ENCODE results near the gene CKMT2. TPM values are rescaled to one million over a fixed set of nuclear protein-coding genes. Genes with fewer than 3 reads are reported as not detected.

Gene CKMT2
- total RNA-seq = 1.3 TPM

DNA sequence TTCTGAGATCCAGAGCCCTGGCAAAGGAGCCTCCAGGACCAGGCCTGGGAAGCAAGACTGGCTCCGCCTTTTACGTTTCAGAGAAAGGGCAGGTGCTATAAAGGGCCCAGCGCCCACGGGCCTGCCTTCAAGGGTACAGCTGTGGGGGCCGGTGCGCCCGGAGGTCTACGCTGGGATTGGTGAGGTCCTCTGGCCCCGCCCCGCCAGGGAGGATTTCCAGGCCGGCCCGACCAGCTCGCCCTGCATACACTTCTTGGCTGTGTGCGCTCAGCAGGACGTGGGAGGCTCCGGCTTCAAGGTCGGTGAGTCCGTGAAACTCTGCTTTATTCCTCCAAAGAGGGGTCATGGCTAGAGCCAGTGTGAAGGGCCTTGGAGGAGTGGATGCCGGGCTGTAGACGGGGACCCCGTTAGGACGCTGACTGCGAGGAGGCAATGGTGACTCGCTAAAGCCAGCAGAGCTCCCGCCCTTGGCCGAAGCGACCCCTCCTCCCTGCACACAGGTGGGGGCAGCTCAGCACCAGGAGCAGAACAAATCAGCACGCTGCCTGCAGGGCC is at the start of gene CKMT2:
Gene CKMT2 (plus strand): TSS at position 243 of the 555 bp plus-strand sequence. CDS start 17,811 bp downstream, outside the sequence.

DNA sequence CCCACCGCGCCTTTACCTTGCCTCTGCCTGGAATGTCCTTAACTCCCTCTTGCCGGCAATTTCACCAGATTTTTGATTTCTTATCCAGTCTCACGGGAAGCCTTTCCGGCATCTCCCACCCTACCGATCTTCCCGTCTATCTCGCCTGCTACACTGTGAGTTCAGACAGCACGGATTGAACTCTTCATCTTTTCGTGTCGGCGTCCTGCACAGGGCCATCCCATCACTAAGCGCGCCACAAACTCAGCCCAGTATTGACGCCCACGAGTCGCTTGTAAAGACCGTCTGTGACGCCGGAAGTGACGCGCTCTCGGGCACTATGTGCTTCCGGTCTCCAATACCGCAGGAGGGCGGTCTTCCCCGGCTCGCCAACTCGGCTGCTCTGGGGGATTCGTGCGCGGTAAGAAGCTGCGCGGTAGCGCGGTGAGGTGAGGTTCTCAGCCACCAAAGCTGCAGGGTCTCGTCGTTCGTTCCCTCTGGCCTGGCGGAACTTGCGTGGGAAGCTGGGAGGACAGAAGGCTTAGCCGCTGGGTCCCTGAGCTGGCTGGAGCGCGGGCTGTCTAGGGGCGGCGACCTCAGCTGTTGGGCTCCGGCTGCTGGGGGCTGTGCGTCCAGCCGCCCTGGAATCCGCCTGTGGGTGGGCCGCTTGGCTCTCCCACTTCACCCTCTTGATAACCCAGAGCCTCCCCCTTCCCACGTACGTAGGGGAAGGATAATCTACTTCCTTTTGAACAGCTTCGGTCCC is 68.3 kb downstream of the CKMT2 start, which contains the start of gene ZCCHC9:
Gene ZCCHC9 (plus strand): TSS at position 317 of the 745 bp plus-strand sequence. CDS start 3,171 bp downstream, outside the sequence.

Small RNA genes within 50 kb of the gene (small RNA-seq; reads per million reads assigned to genes)
- not detected for gene AC026436.1 (ENCODE audit: low replicate concordance)

Other genes starting within 250 kb of the CKMT2 start
- gene ZCCHC9, start 68.3 kb downstream of the CKMT2 start, total RNA-seq = 11.3 TPM
- gene ACOT12, start 160.8 kb downstream of the CKMT2 start, total RNA-seq = 5.0 TPM

All from parietal lobe (tissue), 2 donors.